Measurements from ENCODE around the gene HPSE.

DNA sequence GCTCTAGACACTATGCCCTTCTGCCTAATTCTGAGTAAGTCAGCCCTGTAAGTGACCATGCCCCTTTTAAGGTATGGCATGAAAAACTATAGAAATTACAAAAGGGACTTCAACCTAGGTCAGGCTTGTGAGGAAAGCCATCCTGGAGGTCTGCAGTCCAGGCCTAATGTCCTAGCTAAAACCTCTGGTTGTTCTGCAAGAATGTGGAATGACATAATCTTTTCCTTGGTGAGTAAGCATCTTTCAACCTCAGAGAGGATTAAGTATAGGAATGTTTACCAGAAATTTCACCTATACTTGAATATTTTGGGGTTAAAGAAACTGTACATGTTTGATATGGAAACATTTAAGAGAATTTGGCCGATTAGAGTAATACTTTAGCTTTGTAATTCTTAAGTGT is 23.8 kb upstream of the HPSE start:
- TF ChIP-seq POLR2AphosphoS5 (IDR thresholded peaks at IDR 0.05; ENCODE audit: low read depth, low read length) = no peak
- no peak for TF ChIP-seq POLR2A (IDR thresholded peaks at IDR 0.05; ENCODE audit: low read depth, low read length)

Data from GM12892 (cell line).